Measurements from ENCODE around the gene KCNB1.

The KCNB1 gene

DNA sequence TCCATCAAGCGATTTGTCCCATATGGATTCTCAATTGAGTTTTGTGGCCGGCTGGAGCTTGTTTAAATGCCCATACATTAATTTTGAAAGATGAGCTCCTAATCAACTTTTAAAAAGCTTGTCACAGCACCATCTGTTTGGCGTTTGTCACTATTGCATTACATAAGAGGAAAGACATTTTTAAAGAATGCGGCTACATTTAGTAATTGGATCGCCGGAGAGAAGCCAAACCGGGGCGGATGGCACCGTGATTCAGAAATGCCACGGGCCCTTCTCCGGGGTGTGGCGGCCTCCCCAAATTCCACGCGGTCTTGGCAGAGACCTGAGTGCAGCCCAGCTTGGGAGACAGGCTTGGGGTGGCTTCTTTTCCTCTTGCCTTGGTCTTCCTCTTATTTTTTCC, 136.9 kb downstream of the KCNB1 start:
- no peak overlapping the region for H3K4me2 ChIP-seq (ENCODE audit: low read depth, low read length, poor library complexity, severe bottlenecking)
- H3K9me2 ChIP-seq (replicated peaks; ENCODE audit: low read depth, low read length): no peaks in the 10 kb centered on the region

DNA sequence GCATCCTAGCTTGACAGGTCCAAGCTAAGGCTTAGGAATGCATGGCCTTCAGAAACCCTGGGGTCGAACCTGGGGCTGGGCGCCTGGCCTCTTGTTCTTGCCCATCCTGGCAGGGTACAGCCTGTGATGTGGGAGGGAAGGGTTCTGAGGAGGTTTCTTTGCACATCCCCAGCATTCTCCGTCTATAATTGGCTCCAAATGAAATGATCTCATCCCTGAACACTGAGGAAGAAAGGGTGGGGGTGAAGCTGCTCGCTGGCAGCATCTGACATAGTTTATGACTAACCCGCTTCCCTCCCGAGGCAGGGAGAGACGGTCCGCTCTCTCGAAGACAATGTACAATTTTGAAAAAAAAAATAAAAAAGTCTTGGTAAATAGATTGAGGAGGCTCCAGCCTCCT, 137.5 kb downstream of the KCNB1 start:
- H3K4me1 ChIP-seq (ENCODE audit: insufficient read depth, low read length, poor library complexity, severe bottlenecking): no peaks in the 10 kb centered on the region
- no peaks in the 10 kb centered on the region for H3K79me2 ChIP-seq (ENCODE audit: insufficient read depth, low read length)
- no peaks in the 10 kb centered on the region for H3K9me3 ChIP-seq (ENCODE audit: insufficient read depth, low read depth, low read length)
- no peak overlapping the region for H3K4me2 ChIP-seq (ENCODE audit: low read depth, low read length, poor library complexity, severe bottlenecking)
- no peak overlapping the region for H2AFZ ChIP-seq (ENCODE audit: low read length)
- no peak overlapping the region for H3K9ac ChIP-seq (ENCODE audit: low read depth, low read length, poor library complexity, severe bottlenecking)
- no peaks in the 10 kb centered on the region for H3K36me3 ChIP-seq (ENCODE audit: insufficient read depth, low read length)
- H3F3A ChIP-seq (ENCODE audit: low read depth): no peaks in the 10 kb centered on the region
- H3K4me3 ChIP-seq (ENCODE audit: low read length, poor library complexity, severe bottlenecking): no peak overlapping the region
- TF ChIP-seq EZH2phosphoT487 (IDR thresholded peaks at IDR 0.05; ENCODE audit: borderline replicate concordance): no peak
- TF ChIP-seq, protein P1, sequence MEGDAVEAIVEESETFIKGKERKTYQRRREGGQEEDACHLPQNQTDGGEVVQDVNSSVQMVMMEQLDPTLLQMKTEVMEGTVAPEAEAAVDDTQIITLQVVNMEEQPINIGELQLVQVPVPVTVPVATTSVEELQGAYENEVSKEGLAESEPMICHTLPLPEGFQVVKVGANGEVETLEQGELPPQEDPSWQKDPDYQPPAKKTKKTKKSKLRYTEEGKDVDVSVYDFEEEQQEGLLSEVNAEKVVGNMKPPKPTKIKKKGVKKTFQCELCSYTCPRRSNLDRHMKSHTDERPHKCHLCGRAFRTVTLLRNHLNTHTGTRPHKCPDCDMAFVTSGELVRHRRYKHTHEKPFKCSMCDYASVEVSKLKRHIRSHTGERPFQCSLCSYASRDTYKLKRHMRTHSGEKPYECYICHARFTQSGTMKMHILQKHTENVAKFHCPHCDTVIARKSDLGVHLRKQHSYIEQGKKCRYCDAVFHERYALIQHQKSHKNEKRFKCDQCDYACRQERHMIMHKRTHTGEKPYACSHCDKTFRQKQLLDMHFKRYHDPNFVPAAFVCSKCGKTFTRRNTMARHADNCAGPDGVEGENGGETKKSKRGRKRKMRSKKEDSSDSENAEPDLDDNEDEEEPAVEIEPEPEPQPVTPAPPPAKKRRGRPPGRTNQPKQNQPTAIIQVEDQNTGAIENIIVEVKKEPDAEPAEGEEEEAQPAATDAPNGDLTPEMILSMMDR (conservative IDR thresholded peaks at IDR 0.05; ENCODE audit: low read length): no peak
- H4K20me1 ChIP-seq (ENCODE audit: insufficient read depth, low read length, poor library complexity, severe bottlenecking): no peaks in the 10 kb centered on the region
- H3K9me2 ChIP-seq (replicated peaks; ENCODE audit: low read depth, low read length): no peaks in the 10 kb centered on the region
- H3K27me3 ChIP-seq (ENCODE audit: insufficient read depth, low read length, poor library complexity, severe bottlenecking): no peaks in the 10 kb centered on the region

More for the DNA sequence above, 136.9 kb downstream of the KCNB1 start:
- Histone ChIP-seq H3K79me2 (ENCODE audit: insufficient read depth, low read length) (no peaks in the 10 kb centered on the region), H3K9me3 (ENCODE audit: insufficient read depth, low read depth, low read length) (no peaks in the 10 kb centered on the region), H3K4me1 (ENCODE audit: insufficient read depth, low read length, poor library complexity, severe bottlenecking) (no peaks in the 10 kb centered on the region), H3K36me3 (ENCODE audit: insufficient read depth, low read length) (no peaks in the 10 kb centered on the region), H3K27me3 (ENCODE audit: insufficient read depth, low read length, poor library complexity, severe bottlenecking) (no peaks in the 10 kb centered on the region), H2AFZ (ENCODE audit: low read length) (no peak overlapping the region), H3K9ac (ENCODE audit: low read depth, low read length, poor library complexity, severe bottlenecking) (no peak overlapping the region), H4K20me1 (ENCODE audit: insufficient read depth, low read length, poor library complexity, severe bottlenecking) (no peaks in the 10 kb centered on the region), H3F3A (ENCODE audit: low read depth) (no peaks in the 10 kb centered on the region), H3K4me3 (ENCODE audit: low read length, poor library complexity, severe bottlenecking) (no peak overlapping the region)
- TF ChIP-seq EZH2phosphoT487 (IDR thresholded peaks at IDR 0.05; ENCODE audit: borderline replicate concordance): no peak
- TF ChIP-seq, protein P1 (conservative IDR thresholded peaks at IDR 0.05; ENCODE audit: low read length): no peak

DNA sequence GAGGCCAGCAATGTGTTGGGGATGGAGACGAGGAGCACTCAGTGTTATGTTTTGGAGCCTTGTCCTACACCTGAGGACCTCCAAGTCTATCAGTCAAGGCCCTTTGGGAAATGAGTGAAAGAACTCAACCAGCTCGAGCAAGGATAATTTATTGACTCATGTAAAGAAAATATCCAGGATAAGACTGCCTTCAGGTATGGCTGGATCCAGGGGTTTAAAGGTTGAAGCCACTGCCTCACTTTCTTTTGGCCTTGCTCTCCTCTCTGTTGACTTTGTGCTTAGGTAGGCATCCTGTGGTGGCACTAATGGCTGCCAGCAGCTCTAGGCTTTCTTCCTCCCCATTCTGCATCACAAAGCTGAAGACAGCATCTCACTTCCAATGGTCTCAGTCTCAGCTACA, 138.3 kb downstream of the KCNB1 start:
- H3K79me2 ChIP-seq (ENCODE audit: insufficient read depth, low read length): no peaks in the 10 kb centered on the region
- TF ChIP-seq EZH2phosphoT487 (IDR thresholded peaks at IDR 0.05; ENCODE audit: borderline replicate concordance): no peak
- TF ChIP-seq, protein P1 (conservative IDR thresholded peaks at IDR 0.05; ENCODE audit: low read length): no peak
- no peaks in the 10 kb centered on the region for H3K27me3 ChIP-seq (ENCODE audit: insufficient read depth, low read length, poor library complexity, severe bottlenecking)
- no peaks in the 10 kb centered on the region for H3F3A ChIP-seq (ENCODE audit: low read depth)
- no peak overlapping the region for H3K9ac ChIP-seq (ENCODE audit: low read depth, low read length, poor library complexity, severe bottlenecking)
- H3K36me3 ChIP-seq (ENCODE audit: insufficient read depth, low read length): no peaks in the 10 kb centered on the region
- no peaks in the 10 kb centered on the region for H3K4me1 ChIP-seq (ENCODE audit: insufficient read depth, low read length, poor library complexity, severe bottlenecking)
- no peaks in the 10 kb centered on the region for H3K9me2 ChIP-seq (replicated peaks; ENCODE audit: low read depth, low read length)
- H2AFZ ChIP-seq (ENCODE audit: low read length): no peak overlapping the region
- H3K4me3 ChIP-seq (ENCODE audit: low read length, poor library complexity, severe bottlenecking): no peak overlapping the region
- no peaks in the 10 kb centered on the region for H3K9me3 ChIP-seq (ENCODE audit: insufficient read depth, low read depth, low read length)
- H3K4me2 ChIP-seq (ENCODE audit: low read depth, low read length, poor library complexity, severe bottlenecking): no peak overlapping the region
- H4K20me1 ChIP-seq (ENCODE audit: insufficient read depth, low read length, poor library complexity, severe bottlenecking): no peaks in the 10 kb centered on the region

All from Loucy (cell line).